ENCODE results near the gene NCAPG2. TPM values are rescaled to one million over a fixed set of nuclear protein-coding genes. Genes with fewer than 3 reads are reported as not detected.

Gene NCAPG2
- polyA plus RNA-seq, 3 donors: 1.1 to 3.1 (median 1.7) TPM

DNA sequence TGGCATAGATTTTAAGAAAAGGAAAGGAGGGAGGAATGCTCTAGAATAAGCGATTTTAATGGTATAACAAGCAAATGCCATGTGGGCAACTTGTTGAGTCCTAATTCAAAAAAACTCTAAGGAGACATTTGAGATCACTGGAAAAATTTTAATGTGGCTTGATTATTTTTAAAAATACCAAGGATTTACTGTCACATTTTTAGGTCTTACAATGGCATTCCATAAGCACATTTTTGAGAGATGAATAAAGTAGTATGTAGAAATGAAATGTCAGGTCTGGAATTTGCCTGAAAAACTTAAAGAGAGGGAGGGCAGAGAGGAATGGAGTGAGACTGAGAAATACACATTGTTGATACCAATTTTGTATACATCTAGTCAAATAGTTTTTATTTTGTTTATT, 20.3 kb downstream of the NCAPG2 start:
- H3K4me2 ChIP-seq (replicated peaks; ENCODE audit: extremely low read depth, low read length, poor library complexity, severe bottlenecking): no peak overlapping the region
- H3K79me2 ChIP-seq (ENCODE audit: insufficient read depth, low read length): no peaks in the 10 kb centered on the region
- Mint-ChIP-seq H3K4me3 (no peak overlapping the region), H3K4me1 (no peaks in the 10 kb centered on the region), H3K9me3 (no peaks in the 10 kb centered on the region), H3K27ac (no peak overlapping the region), H3K36me3 (peaks cover 61 to 79% of the 10 kb centered on the region in 2 donors), H3K27me3 (ENCODE audit: low read depth in 3 of 3) (peaks cover 0 to 1% (median 0%) of the 10 kb centered on the region in 3 donors)
- no peaks in the 10 kb centered on the region for H3K27me3 ChIP-seq (ENCODE audit: control insufficient read depth in 2 of 2, insufficient read depth in 2 of 2, low read length in 2 of 2)
- peaks cover 80 to 94% of the 10 kb centered on the region in 2 donors for H3K36me3 ChIP-seq (replicated peaks in 1 of 2; ENCODE audit: control insufficient read depth in 1 of 2, insufficient read depth in 2 of 2, low read length in 2 of 2)
- no peaks in the 10 kb centered on the region for H3K9me3 ChIP-seq (replicated peaks in 1 of 2; ENCODE audit: control insufficient read depth in 1 of 2, insufficient read depth in 1 of 2, low read length in 2 of 2)
- H3K4me3 ChIP-seq (replicated peaks in 1 of 3; ENCODE audit: low read depth in 2 of 3, low read length in 3 of 3): no peak overlapping the region
- H3K27ac ChIP-seq (ENCODE audit: low read depth in 1 of 2, low read length in 2 of 2): no peak overlapping the region
- WGBS (ENCODE audit: insufficient coverage): no CpG with 5 or more reads among the region's 1 CpG
- H3K9ac ChIP-seq (ENCODE audit: insufficient read depth, low read length, poor library complexity, severe bottlenecking): no peak overlapping the region
- H2AFZ ChIP-seq (ENCODE audit: insufficient read depth, low read depth, low read length, poor library complexity, severe bottlenecking): no peak overlapping the region
- H4K20me1 ChIP-seq (ENCODE audit: insufficient read depth, low read length): no peaks in the 10 kb centered on the region
- intact Hi-C loops (cut with micrococcal nuclease): no loop called here
- TF ChIP-seq, protein P1, sequence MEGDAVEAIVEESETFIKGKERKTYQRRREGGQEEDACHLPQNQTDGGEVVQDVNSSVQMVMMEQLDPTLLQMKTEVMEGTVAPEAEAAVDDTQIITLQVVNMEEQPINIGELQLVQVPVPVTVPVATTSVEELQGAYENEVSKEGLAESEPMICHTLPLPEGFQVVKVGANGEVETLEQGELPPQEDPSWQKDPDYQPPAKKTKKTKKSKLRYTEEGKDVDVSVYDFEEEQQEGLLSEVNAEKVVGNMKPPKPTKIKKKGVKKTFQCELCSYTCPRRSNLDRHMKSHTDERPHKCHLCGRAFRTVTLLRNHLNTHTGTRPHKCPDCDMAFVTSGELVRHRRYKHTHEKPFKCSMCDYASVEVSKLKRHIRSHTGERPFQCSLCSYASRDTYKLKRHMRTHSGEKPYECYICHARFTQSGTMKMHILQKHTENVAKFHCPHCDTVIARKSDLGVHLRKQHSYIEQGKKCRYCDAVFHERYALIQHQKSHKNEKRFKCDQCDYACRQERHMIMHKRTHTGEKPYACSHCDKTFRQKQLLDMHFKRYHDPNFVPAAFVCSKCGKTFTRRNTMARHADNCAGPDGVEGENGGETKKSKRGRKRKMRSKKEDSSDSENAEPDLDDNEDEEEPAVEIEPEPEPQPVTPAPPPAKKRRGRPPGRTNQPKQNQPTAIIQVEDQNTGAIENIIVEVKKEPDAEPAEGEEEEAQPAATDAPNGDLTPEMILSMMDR (IDR thresholded peaks at IDR 0.05): no peak
- DNase-seq: no peak
- no peaks in the 10 kb centered on the region for H3K4me1 ChIP-seq (ENCODE audit: control insufficient read depth in 1 of 2, insufficient read depth in 2 of 2, low read length in 2 of 2)

DNA sequence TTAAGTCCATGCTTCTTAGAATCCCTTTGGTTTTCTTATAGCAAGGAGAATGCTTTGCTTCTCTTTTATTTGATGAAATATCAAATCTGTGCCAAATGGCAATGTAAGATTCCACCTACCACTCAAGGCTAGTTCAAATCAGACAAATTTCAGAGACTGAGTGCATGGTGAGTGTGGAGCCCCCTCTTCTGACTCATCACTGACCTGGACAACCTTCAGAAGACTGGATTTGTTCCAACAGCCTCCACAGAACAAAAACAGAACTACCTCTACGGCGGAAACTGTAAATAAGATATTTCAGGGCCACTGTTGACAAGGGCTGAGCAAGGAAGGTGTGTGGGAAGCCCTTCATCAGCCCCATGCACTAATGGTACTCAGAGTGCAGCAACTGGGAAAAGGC, 21.1 kb downstream of the NCAPG2 start:
- DNase-seq: no peak
- TF ChIP-seq, protein P1 (IDR thresholded peaks at IDR 0.05): no peak
- Histone ChIP-seq H4K20me1 (ENCODE audit: insufficient read depth, low read length) (no peaks in the 10 kb centered on the region), H3K4me2 (replicated peaks; ENCODE audit: extremely low read depth, low read length, poor library complexity, severe bottlenecking) (no peak overlapping the region), H3K27ac (ENCODE audit: low read depth in 1 of 2, low read length in 2 of 2) (peak overlapping the region in 1 of 2 donors; percentile 7), H3K27me3 (ENCODE audit: control insufficient read depth in 2 of 2, insufficient read depth in 2 of 2, low read length in 2 of 2) (no peaks in the 10 kb centered on the region), H3K9ac (ENCODE audit: insufficient read depth, low read length, poor library complexity, severe bottlenecking) (no peak overlapping the region), H3K36me3 (replicated peaks in 1 of 2; ENCODE audit: control insufficient read depth in 1 of 2, insufficient read depth in 2 of 2, low read length in 2 of 2) (peaks cover 82 to 96% of the 10 kb centered on the region in 2 donors), H3K79me2 (ENCODE audit: insufficient read depth, low read length) (peaks cover 3% of the 10 kb centered on the region), H3K4me3 (replicated peaks in 1 of 3; ENCODE audit: low read depth in 2 of 3, low read length in 3 of 3) (no peak overlapping the region), H3K9me3 (replicated peaks in 1 of 2; ENCODE audit: control insufficient read depth in 1 of 2, insufficient read depth in 1 of 2, low read length in 2 of 2) (no peaks in the 10 kb centered on the region), H3K4me1 (ENCODE audit: control insufficient read depth in 1 of 2, insufficient read depth in 2 of 2, low read length in 2 of 2) (no peaks in the 10 kb centered on the region), H2AFZ (ENCODE audit: insufficient read depth, low read depth, low read length, poor library complexity, severe bottlenecking) (no peak overlapping the region)
- Mint-ChIP-seq H3K27me3 (ENCODE audit: low read depth in 3 of 3) (peaks cover 0 to 1% (median 0%) of the 10 kb centered on the region in 3 donors), H3K9me3 (no peaks in the 10 kb centered on the region), H3K27ac (peak overlapping the region in 2 of 7 donors; percentile 69 to 77), H3K4me1 (no peaks in the 10 kb centered on the region), H3K36me3 (peaks cover 61 to 80% of the 10 kb centered on the region in 2 donors), H3K4me3 (no peak overlapping the region)
- no CpG with 5 or more reads among the region's 2 CpGs for WGBS (ENCODE audit: insufficient coverage)
- intact Hi-C loops (cut with micrococcal nuclease): no loop called here
